CD14-positive monocyte (primary cell): Measurements from ENCODE around the gene GPC5. TPM values are rescaled to one million over a fixed set of nuclear protein-coding genes. Genes with fewer than 3 reads are reported as not detected.
A peak's percentile ranks its signal among the peaks of the same experiment; 100 is the strongest.

Source experiments
- DNase-seq, 3 donors: peaks; one replicate each; pipeline ENCODE4 v3.0.0-alpha.2; 2011 to 2022
- H2AFZ ChIP-seq: 2 replicates; pipeline ENCODE4 v1.6.0; 2012; ENCODE audit warnings: mild to moderate bottlenecking, low read depth, low read length, inconsistent platforms; ENCODE audit not compliant: insufficient read depth, poor library complexity, severe bottlenecking
- H3K27ac ChIP-seq, 2 donors: 1 replicate in 1 of 2; 2 replicates in 1 of 2; pipeline ENCODE4 v1.5.1; 2012 to 2013; ENCODE audit warnings: low read length in 2 of 2, control low read depth in 1 of 2, inconsistent platforms in 1 of 2, low read depth in 1 of 2, mild to moderate bottlenecking in 1 of 2
- H3K27me3 ChIP-seq, 2 donors: one replicate each; pipeline versions ENCODE4 v1.6.0 to v1.6.1; 2011 to 2013; ENCODE audit warnings: low read length in 2 of 2; ENCODE audit not compliant: control insufficient read depth in 2 of 2, insufficient read depth in 2 of 2
- H3K36me3 ChIP-seq, 2 donors: replicated peaks in 1 of 2; 1 replicate in 1 of 2; 2 replicates in 1 of 2; pipeline versions ENCODE4 v1.5.1 to v1.6.1; 2012 to 2013; ENCODE audit warnings: low read length in 2 of 2, control low read depth in 1 of 2, inconsistent platforms in 1 of 2, mild to moderate bottlenecking in 1 of 2; ENCODE audit not compliant: insufficient read depth in 2 of 2, control insufficient read depth in 1 of 2
- H3K4me1 ChIP-seq, 2 donors: 1 replicate in 1 of 2; 2 replicates in 1 of 2; pipeline versions ENCODE4 v1.5.1 to v1.6.1; 2012 to 2013; ENCODE audit warnings: low read length in 2 of 2, control low read depth in 1 of 2, inconsistent platforms in 1 of 2, mild to moderate bottlenecking in 1 of 2, moderate library complexity in 1 of 2; ENCODE audit not compliant: insufficient read depth in 2 of 2, control insufficient read depth in 1 of 2
- H3K4me2 ChIP-seq: replicated peaks from 2 replicates; pipeline ENCODE3; 2012; ENCODE audit warnings: low read length, moderate library complexity, mild to moderate bottlenecking; ENCODE audit not compliant: poor library complexity, severe bottlenecking; ENCODE audit errors: extremely low read depth
- H3K4me3 ChIP-seq, 3 experiments: fragments of 200-600 bp in 1 of 3; sonication (generic) in 1 of 3; replicated peaks in 1 of 3; 1 replicate in 2 of 3; 2 replicates in 1 of 3; pipeline ENCODE4 v1.5.1; 2011 to 2013; ENCODE audit warnings: low read length in 3 of 3, mild to moderate bottlenecking in 3 of 3, control low read depth in 2 of 3, low read depth in 2 of 3, inconsistent platforms in 1 of 3, moderate library complexity in 1 of 3
- H3K79me2 ChIP-seq: 2 replicates; pipeline ENCODE4 v1.6.0; 2012; ENCODE audit warnings: mild to moderate bottlenecking, control low read depth, inconsistent platforms, low read length, moderate library complexity; ENCODE audit not compliant: insufficient read depth
- H3K9ac ChIP-seq: 2 replicates; pipeline ENCODE4 v1.6.0; 2017; ENCODE audit warnings: low read length, mild to moderate bottlenecking; ENCODE audit not compliant: insufficient read depth, poor library complexity, severe bottlenecking
- H3K9me3 ChIP-seq, 2 donors: replicated peaks in 1 of 2; 1 replicate in 1 of 2; 2 replicates in 1 of 2; pipeline versions ENCODE4 v1.5.1 to v1.6.1; 2012 to 2013; ENCODE audit warnings: low read length in 2 of 2, control low read depth in 1 of 2; ENCODE audit not compliant: control insufficient read depth in 1 of 2, insufficient read depth in 1 of 2
- H4K20me1 ChIP-seq: 2 replicates; pipeline ENCODE4 v1.6.0; 2012; ENCODE audit warnings: mild to moderate bottlenecking, low read length, control low read depth, moderate library complexity; ENCODE audit not compliant: insufficient read depth
- H3K27ac Mint-ChIP-seq, 7 donors: one replicate each; pipeline ENCODE4 v1.8.0; 2020; ENCODE audit warnings: mild to moderate bottlenecking in 7 of 7, mixed read lengths in 7 of 7, moderate library complexity in 6 of 7, inconsistent platforms in 2 of 7
- H3K27me3 Mint-ChIP-seq, 3 donors: one replicate each; pipeline ENCODE4 v1.8.0; 2021 to 2022; ENCODE audit warnings: low read depth in 3 of 3, mild to moderate bottlenecking in 3 of 3, mixed read lengths in 3 of 3, moderate library complexity in 3 of 3, inconsistent platforms in 1 of 3
- H3K36me3 Mint-ChIP-seq, 2 donors: one replicate each; pipeline ENCODE4 v1.8.0; 2020; ENCODE audit warnings: mixed read lengths in 2 of 2, inconsistent platforms in 1 of 2, mild to moderate bottlenecking in 1 of 2
- H3K4me1 Mint-ChIP-seq: one replicate; pipeline ENCODE4 v1.8.0; 2020; ENCODE audit warnings: mild to moderate bottlenecking, mixed read lengths
- H3K4me3 Mint-ChIP-seq, 2 donors: one replicate each; pipeline ENCODE4 v1.8.0; 2020; ENCODE audit warnings: mild to moderate bottlenecking in 2 of 2, mixed read lengths in 2 of 2, moderate library complexity in 1 of 2
- H3K9me3 Mint-ChIP-seq, 7 donors: one replicate each; pipeline ENCODE4 v1.8.0; 2020 to 2022; ENCODE audit warnings: mixed read lengths in 7 of 7, mild to moderate bottlenecking in 6 of 7, moderate library complexity in 6 of 7, inconsistent platforms in 2 of 7
- CTCF ChIP-seq: fragments of 200-600 bp; IDR thresholded peaks from one replicate; pipeline ENCODE4 v1.8.0; 2022; ENCODE audit warnings: antibody characterized with exemption, mild to moderate bottlenecking
- WGBS: methylation state at CpG from one replicate; pipeline ENCODE4 v1.1.5; 2013; ENCODE audit warnings: missing lambda C conversion rate; ENCODE audit not compliant: insufficient coverage; 5-methylcytosine and 5-hydroxymethylcytosine counted together
- intact Hi-C, 2 donors: fragments of 100-400 bp; cut with micrococcal nuclease; formaldehyde crosslinking; loops; one replicate each; pipeline versions ENCODE4 v1.15.0 to v1.15.1; 2023
- polyA plus RNA-seq, 3 donors: library from polyadenylated mRNA; depleted of rRNA in 1 of 3; unstranded in 2 of 3; stranded (reverse) in 1 of 3; fragments of 300-500 nt in 2 of 3; fragments of >200 nt in 1 of 3; fragmentation: Illumina TruSeq in 2 of 3; gene quantifications; 1 replicate in 2 of 3; 2 replicates in 1 of 3; pipeline ENCODE4 v1.2.3, GENCODE V29; 2012 to 2021

The GPC5 gene
- polyA plus RNA-seq, 3 donors: not detected

DNA sequence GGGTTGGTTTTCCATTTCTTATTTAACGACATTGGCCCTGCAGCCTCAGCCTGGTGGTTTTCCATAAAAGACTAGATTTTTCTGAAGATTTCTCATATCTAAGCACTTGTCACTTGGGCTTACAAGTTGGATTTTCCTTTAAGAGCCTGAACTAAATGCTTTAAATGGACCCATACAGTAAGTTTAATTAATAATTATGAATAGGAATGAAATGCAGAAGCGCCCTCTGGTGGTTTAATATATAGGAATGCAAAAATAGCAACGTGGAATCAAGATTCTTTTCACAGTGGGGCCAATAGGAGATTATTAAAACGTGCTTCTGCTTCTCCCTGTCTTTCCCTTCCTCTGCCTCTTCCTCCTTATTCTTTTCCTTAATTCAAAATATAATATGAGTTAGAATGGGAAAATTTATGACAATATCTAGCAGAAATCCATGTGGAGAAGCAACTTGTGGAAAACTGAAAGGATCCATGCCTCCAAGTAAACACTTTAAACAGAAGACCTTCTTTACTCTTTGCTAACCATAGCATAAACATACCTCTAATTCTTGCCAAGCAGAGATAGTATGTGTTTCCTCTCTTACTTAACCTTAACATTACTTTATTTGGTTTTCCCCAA lies 324.0 kb downstream of the GPC5 start:
- DNase-seq: no peak
- peaks cover 0 to 3% (median 0%) of the 10 kb centered on the region in 7 donors for H3K9me3 Mint-ChIP-seq
- no peak overlapping the region for H3K27ac ChIP-seq
- peaks cover 0 to 1% (median 0%) of the 10 kb centered on the region in 3 donors for H3K27me3 Mint-ChIP-seq
- H3K27me3 ChIP-seq: no peaks in the 10 kb centered on the region
- intact Hi-C loops: no loop called here
- TF ChIP-seq CTCF: peak; percentile 58
- H3K4me3 Mint-ChIP-seq: no peak overlapping the region
- H3K4me3 ChIP-seq: no peak overlapping the region
- no peak overlapping the region for H3K4me2 ChIP-seq
- H4K20me1 ChIP-seq: no peaks in the 10 kb centered on the region
- no peaks in the 10 kb centered on the region for H3K79me2 ChIP-seq
- H2AFZ ChIP-seq: no peak overlapping the region
- H3K4me1 ChIP-seq: no peaks in the 10 kb centered on the region
- no peak overlapping the region for H3K9ac ChIP-seq
- no CpG with 5 or more reads among the region's 4 CpGs for WGBS
- no peaks in the 10 kb centered on the region for H3K9me3 ChIP-seq
- no peaks in the 10 kb centered on the region for H3K36me3 ChIP-seq
- H3K4me1 Mint-ChIP-seq: no peaks in the 10 kb centered on the region
- no peak overlapping the region for H3K27ac Mint-ChIP-seq
- H3K36me3 Mint-ChIP-seq: no peaks in the 10 kb centered on the region

- Histone ChIP-seq H3K9me3 (no peaks in the 10 kb centered on the region), H4K20me1 (no peaks in the 10 kb centered on the region), H3K79me2 (no peaks in the 10 kb centered on the region), H3K36me3 (no peaks in the 10 kb centered on the region), H3K4me2 (no peak overlapping the region), H2AFZ (no peak overlapping the region), H3K4me1 (no peaks in the 10 kb centered on the region), H3K27me3 (no peaks in the 10 kb centered on the region), H3K9ac (no peak overlapping the region), H3K4me3 (no peak overlapping the region), H3K27ac (no peak overlapping the region)
- Mint-ChIP-seq H3K9me3 (no peaks in the 10 kb centered on the region), H3K36me3 (no peaks in the 10 kb centered on the region), H3K4me1 (no peaks in the 10 kb centered on the region), H3K27ac (no peak overlapping the region), H3K27me3 (peaks cover 0 to 1% (median 0%) of the 10 kb centered on the region in 3 donors), H3K4me3 (no peak overlapping the region)
- 93% methylated on average over 3 of the region's 3 CpGs for WGBS
- TF ChIP-seq CTCF: no peak
- DNase-seq: no peak
- intact Hi-C loops: no loop called here
Measured at GRCh38 chr13:91724591-91724990, 326.2 kb downstream of the GPC5 start.
